H1 (cell line): ENCODE measurements around the gene RELCH. TPM values are rescaled to one million over a fixed set of nuclear protein-coding genes. Genes with fewer than 3 reads are reported as not detected.

Source experiments
- CBX8 ChIP-seq: fragments of 300-800, 300-1000 bp; sonication (generic); IDR thresholded peaks from 2 replicates; pipeline ENCODE4 v1.7.1; 2016; ENCODE audit warnings: low read depth, low read length, borderline replicate concordance
- CHD7 ChIP-seq: fragments of 300-600 bp; sonication (generic); IDR thresholded peaks from 2 replicates; pipeline ENCODE4 v1.7.1; 2012; ENCODE audit warnings: low read length, moderate library complexity, mild to moderate bottlenecking, inconsistent platforms; ENCODE audit not compliant: insufficient replicate concordance
- CREB1 ChIP-seq: IDR thresholded peaks from 2 replicates; pipeline ENCODE4 v1.6.1; 2012; ENCODE audit warnings: inconsistent platforms
- HDAC6 ChIP-seq: IDR thresholded peaks from one replicate; pipeline ENCODE4 v1.7.1; 2012; ENCODE audit warnings: low read depth, mild to moderate bottlenecking, inconsistent platforms, low read length, moderate library complexity
- KDM1A ChIP-seq: fragments of 200-600, 300-600 bp; sonication (generic); IDR thresholded peaks from 2 replicates; pipeline ENCODE4 v1.7.1; 2016; ENCODE audit warnings: mild to moderate bottlenecking, low read length, borderline replicate concordance
- PHF8 ChIP-seq: fragments of 200-600 bp; sonication (generic); conservative IDR thresholded peaks from 2 replicates; pipeline ENCODE4 v1.7.1; 2012; ENCODE audit warnings: low read depth, mild to moderate bottlenecking, inconsistent platforms, low read length, moderate library complexity
- POU5F1 ChIP-seq: IDR thresholded peaks from 2 replicates; pipeline ENCODE4 v1.6.1; 2011; ENCODE audit warnings: low read depth, mild to moderate bottlenecking, low read length, moderate library complexity
- RNF2 ChIP-seq: fragments of 200-900, 300-1000 bp; sonication (generic); IDR thresholded peaks from 2 replicates; pipeline ENCODE4 v1.7.1; 2016; ENCODE audit warnings: borderline replicate concordance, low read depth, mild to moderate bottlenecking, antibody characterized with exemption, low read length; ENCODE audit not compliant: poor library complexity, severe bottlenecking; ENCODE audit errors: missing control alignments
- RXRA ChIP-seq: IDR thresholded peaks from 2 replicates; pipeline ENCODE4 v1.6.1; 2011; ENCODE audit warnings: low read depth, mild to moderate bottlenecking, low read length, moderate library complexity; ENCODE audit not compliant: insufficient read depth
- polyA plus RNA-seq, 7 experiments: library from polyadenylated mRNA; depleted of rRNA in 3 of 7; stranded (reverse) in 5 of 7; unstranded in 2 of 7; fragments of >200 nt in 5 of 7; fragments of 200-250 nt in 2 of 7; gene quantifications; 1 replicate in 5 of 7; 2 replicates in 1 of 7; 4 replicates in 1 of 7; pipeline versions ENCODE4 v1.2.1 to v1.2.3, GENCODE V29; 2011 to 2013; ENCODE audit warnings: missing spikeins in 2 of 7, mixed read lengths in 2 of 7
- total RNA-seq: library from RNA; stranded (reverse); fragmentation: NEBNext Ultra II Directional; extraction: Animal tissue kit (Norgen Biotek cat#: 25700); gene quantifications from 2 replicates; pipeline ENCODE4 v1.2.1, GENCODE V29; 2021

The RELCH gene
- total and polyA plus RNA-seq, 2 of the 8 experiments (the other 6 are each of a cell fraction or from before 2014, with no cell fraction given) = 7.3 to 26.9 TPM

- TF ChIP-seq CHD7 (peak; percentile 86), KDM1A (peak; percentile 39; the same call in 1 of the 2 replicates), PHF8 (no peak), POU5F1 (0 out of 2 replicates have a peak, but pooled peaks have one; percentile 48), HDAC6 (no peak), RNF2 (no peak), CREB1 (0 out of 2 replicates have a peak, but pooled peaks have one; percentile 14), CBX8 (no peak), RXRA (no peak)
These were observed 136.6 kb downstream of the RELCH start (continued) for GRCh38 chr18:62323483-62324180.
